AG04449 (cell line): Measurements from ENCODE around the gene KCNK15.

ENCODE experiments used
- CTCF ChIA-PET: fragments of 350-600 bp; formaldehyde crosslinking; extraction: SDS; loops from one replicate; lab custom pipeline; 2021; ENCODE audit warnings: antibody characterized with exemption; lab: Yijun Ruan, JAX
- POLR2A ChIA-PET: fragments of 400-600, 350-600 bp; formaldehyde crosslinking; extraction: SDS; loops from one replicate; lab custom pipeline; 2020; ENCODE audit warnings: antibody characterized with exemption, inconsistent platforms; lab: Yijun Ruan, JAX
- DNase-seq: peaks from one replicate; pipeline ENCODE4 v3.0.0-alpha.2; 2010; ENCODE audit warnings: low read depth, low spot score
- H3K4me3 ChIP-seq: 2 replicates; pipeline ENCODE4 v1.5.1; 2011; ENCODE audit warnings: low read depth, mild to moderate bottlenecking, control low read depth, low read length
- TF ChIP-seq, protein P1 (sequence below): IDR thresholded peaks from one replicate; pipeline ENCODE4 v1.5.1; 2011; ENCODE audit warnings: mild to moderate bottlenecking, moderate library complexity, low read length, control low read depth, inconsistent platforms; ENCODE audit not compliant: insufficient read depth; ENCODE audit errors: missing control alignments

The KCNK15 gene

DNA sequence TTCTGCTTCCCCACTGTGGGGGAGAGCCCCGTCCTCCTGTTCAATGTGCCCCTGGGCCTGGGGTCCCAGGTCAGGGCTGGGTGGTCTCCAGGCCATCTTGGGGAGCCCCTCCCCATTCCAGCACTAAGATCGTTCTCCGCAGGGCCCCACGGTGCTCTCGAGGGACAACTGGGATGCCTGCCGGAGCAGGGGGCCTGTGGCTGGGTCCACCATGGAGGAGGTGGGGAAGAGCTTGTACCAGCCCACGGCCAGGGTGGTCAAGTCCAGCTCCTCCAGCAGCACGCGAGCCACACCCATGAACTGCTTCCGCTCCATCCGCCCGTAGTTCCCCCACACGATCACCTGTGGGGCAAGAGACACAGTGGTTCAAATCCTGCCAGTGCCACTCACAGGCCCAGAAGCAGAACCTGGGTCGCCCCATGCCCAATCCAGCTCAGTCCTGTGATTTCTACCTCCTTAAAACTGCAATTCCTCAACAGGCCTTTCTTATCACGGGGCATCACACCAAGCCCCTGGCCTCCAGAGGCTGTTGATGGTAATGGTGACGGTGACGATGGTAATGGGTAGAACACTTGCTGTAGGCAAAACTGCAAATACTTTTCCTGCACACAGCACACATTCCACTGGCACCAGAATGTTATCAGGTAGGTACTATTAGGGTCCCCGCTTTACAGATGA is 10.5 kb downstream of the KCNK15 start:
- ChIA-PET POLR2A (no interaction called here), CTCF (interaction anchor here (0.8 to 6.1 kb wide), 3 partner anchors 8 to 9 kb away, joined by 3 to 44 read pairs (median 3); no protein-coding TSS in a partner anchor)

DNA sequence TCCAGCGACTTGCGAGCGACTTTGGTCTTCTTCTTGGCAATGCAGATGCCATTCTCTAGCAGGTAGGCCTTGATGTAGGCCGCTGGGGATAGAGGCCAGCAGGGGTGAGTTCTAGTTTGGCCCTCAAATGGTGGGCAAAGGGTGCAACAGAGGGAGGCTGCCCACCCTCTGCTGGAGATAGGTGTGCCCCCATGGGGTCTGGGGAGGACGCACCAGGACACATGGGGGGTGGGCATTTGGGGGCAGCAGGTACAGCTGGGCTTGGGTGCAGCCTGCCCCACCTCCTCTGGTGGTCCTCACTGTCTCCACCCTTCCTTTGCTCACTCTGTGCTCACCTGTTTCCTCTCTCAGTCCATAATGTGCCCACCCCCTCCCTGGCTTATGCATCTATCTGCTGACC is 11.3 kb downstream of the KCNK15 start:
- ChIA-PET CTCF (interaction anchor here (6.1 kb wide), 1 partner anchor 9 kb away, joined by 44 read pairs; no protein-coding TSS in a partner anchor), POLR2A (no interaction called here)
- TF ChIP-seq, protein P1, sequence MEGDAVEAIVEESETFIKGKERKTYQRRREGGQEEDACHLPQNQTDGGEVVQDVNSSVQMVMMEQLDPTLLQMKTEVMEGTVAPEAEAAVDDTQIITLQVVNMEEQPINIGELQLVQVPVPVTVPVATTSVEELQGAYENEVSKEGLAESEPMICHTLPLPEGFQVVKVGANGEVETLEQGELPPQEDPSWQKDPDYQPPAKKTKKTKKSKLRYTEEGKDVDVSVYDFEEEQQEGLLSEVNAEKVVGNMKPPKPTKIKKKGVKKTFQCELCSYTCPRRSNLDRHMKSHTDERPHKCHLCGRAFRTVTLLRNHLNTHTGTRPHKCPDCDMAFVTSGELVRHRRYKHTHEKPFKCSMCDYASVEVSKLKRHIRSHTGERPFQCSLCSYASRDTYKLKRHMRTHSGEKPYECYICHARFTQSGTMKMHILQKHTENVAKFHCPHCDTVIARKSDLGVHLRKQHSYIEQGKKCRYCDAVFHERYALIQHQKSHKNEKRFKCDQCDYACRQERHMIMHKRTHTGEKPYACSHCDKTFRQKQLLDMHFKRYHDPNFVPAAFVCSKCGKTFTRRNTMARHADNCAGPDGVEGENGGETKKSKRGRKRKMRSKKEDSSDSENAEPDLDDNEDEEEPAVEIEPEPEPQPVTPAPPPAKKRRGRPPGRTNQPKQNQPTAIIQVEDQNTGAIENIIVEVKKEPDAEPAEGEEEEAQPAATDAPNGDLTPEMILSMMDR: no peak
- H3K4me3 ChIP-seq: no peak overlapping the region
- DNase-seq: no peak

More for the DNA sequence above, 10.5 kb downstream of the KCNK15 start:
- DNase-seq: no peak
- TF ChIP-seq, protein P1: no peak
- H3K4me3 ChIP-seq: no peak overlapping the region

DNA sequence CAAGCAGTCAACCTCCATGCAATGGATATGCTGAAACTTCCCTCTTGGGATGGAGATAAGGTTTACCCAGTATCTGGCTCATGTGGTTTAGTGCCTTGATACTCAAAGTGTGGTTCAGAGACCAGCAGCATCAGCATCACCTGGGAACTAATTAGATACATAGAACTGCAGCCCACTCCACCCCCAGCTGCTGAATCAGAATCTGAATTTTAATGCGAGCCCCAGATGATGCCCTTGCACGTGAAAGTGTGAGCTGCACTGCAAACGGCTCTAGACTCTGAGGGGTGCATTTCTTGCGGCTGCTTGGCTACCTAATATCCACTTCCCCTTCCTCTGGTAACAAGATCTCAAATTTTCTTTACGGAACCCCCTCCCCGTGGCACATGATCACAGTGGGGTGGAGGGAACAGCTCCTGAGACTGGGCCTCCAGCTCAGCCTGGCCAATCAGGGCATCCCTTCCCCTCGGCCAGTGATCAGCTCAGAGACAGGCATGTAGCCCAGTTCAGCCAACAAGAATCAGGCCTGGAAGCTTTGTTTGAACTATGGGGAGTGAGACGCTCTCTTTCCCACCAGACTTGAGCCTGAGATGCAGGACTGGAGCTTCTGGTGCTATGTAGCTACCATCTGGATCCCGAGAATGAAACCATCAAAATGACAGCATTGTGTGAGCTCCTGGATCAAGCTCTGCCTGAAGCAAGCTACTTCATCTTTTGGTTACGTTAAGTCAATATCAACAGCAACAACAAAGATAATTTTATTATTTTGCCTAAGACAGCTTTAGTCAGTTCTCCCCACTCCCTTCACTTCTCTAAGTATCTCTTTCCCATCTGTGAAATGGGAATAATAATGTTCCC is 12.8 kb downstream of the KCNK15 start:
- ChIA-PET POLR2A (no interaction called here), CTCF (interaction anchor here (0.8 to 6.1 kb wide), 3 partner anchors 9 to 108 kb away, joined by 3 to 44 read pairs (median 3); no protein-coding TSS in a partner anchor)
- no peak overlapping the region for H3K4me3 ChIP-seq
- DNase-seq: no peak
- TF ChIP-seq, protein P1: no peak

DNA sequence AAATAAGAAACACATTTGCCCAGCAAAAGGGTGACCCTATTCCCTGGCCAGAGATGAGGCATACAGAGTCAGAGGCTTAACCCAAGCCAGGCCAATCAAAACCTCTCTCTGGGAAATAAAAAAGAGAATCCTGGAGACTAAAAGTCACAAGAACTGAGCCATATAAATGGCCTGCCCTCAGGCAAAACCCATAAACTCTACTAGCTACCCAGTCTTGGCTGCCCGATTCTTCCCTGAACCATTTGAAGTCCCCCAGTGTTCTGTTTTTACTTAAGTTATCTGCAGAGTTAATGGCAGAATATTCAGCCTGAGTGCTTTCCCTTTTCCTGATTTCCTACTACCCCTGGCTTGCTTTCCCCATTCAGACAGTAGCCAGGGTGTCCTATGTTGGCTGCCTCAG is 13.9 kb downstream of the KCNK15 start:
- no peak overlapping the region for H3K4me3 ChIP-seq
- DNase-seq: no peak
- TF ChIP-seq, protein P1: no peak
- CTCF ChIA-PET: interaction anchor here (1.2 to 6.1 kb wide), 2 partner anchors 12 to 107 kb away, joined by 4 to 44 read pairs; no protein-coding TSS in a partner anchor
- POLR2A ChIA-PET: no interaction called here

DNA sequence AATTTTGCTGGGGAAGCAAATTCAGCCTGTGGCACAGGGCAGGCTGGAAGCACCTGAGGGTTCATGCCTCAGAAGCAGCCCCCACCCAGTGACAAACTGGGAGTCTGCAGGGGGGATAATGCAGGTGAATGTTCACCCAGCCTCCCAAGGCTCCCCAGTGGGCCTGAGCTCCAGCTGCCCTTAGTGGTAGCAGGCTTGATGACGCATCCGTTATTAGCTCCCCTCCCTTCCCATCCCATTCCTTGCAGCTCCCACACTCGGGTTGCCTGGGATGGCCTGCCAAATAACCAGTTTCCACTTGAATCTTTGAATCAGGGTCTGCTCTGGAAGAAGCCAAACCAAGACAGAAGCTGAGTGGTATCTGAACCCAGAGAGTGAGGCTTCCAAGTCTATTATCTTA is 15.8 kb downstream of the KCNK15 start:
- TF ChIP-seq, protein P1: no peak
- no peak for DNase-seq
- POLR2A ChIA-PET: no interaction called here
- H3K4me3 ChIP-seq: no peak overlapping the region
- CTCF ChIA-PET: interaction anchor here (0.8 to 6.1 kb wide), 2 partner anchors 9 to 14 kb away, joined by 4 to 44 read pairs; no protein-coding TSS in a partner anchor
